ENCODE measurements around the gene CRADD.
"Not testable (repeated sequence)": the region's sequence is repeated elsewhere in the genome, so short reads cannot be mapped to it uniquely, and the experiment has no call there.

The CRADD gene

GRCh38 chr12:93706824-93707223, 29.6 kb downstream of the CRADD start:
- Histone ChIP-seq H3K4me1 (ENCODE audit: control insufficient read depth, insufficient read depth, low read length) (peaks cover 9% of the 10 kb centered on the region; the same call in 1 of the 2 replicates), H3K36me3 (ENCODE audit: control insufficient read depth, insufficient read depth, low read length) (no peaks in the 10 kb centered on the region), H3K9me3 (ENCODE audit: control insufficient read depth, insufficient read depth, low read depth, low read length) (peaks cover 9% of the 10 kb centered on the region), H3K27ac (ENCODE audit: low read depth, low read length) (no peak overlapping the region), H3K9ac (ENCODE audit: low read length) (no peak overlapping the region), H3K27me3 (ENCODE audit: control insufficient read depth, insufficient read depth, low read length) (no peaks in the 10 kb centered on the region), H3K4me3 (ENCODE audit: low read depth, low read length) (no peak overlapping the region)

GRCh38 chr12:93707836-93708235, 30.7 kb downstream of the CRADD start:
- no peak overlapping the region for H3K9ac ChIP-seq (ENCODE audit: low read length)
- no peak overlapping the region for H3K27ac ChIP-seq (ENCODE audit: low read depth, low read length)
- H3K36me3 ChIP-seq (ENCODE audit: control insufficient read depth, insufficient read depth, low read length), result no peaks in the 10 kb centered on the region
- no peaks in the 10 kb centered on the region for H3K4me1 ChIP-seq (ENCODE audit: control insufficient read depth, insufficient read depth, low read length)
- no peak overlapping the region for H3K4me3 ChIP-seq (ENCODE audit: low read depth, low read length)
- H3K9me3 ChIP-seq (ENCODE audit: control insufficient read depth, insufficient read depth, low read depth, low read length), result peaks cover 9% of the 10 kb centered on the region
- no peaks in the 10 kb centered on the region for H3K27me3 ChIP-seq (ENCODE audit: control insufficient read depth, insufficient read depth, low read length)

GRCh38 chr12:93708952-93709351, 31.8 kb downstream of the CRADD start:
- Histone ChIP-seq H3K4me3 (ENCODE audit: low read depth, low read length) (no peak overlapping the region), H3K27me3 (ENCODE audit: control insufficient read depth, insufficient read depth, low read length) (no peaks in the 10 kb centered on the region), H3K9ac (ENCODE audit: low read length) (no peak overlapping the region), H3K36me3 (ENCODE audit: control insufficient read depth, insufficient read depth, low read length) (no peaks in the 10 kb centered on the region), H3K9me3 (ENCODE audit: control insufficient read depth, insufficient read depth, low read depth, low read length) (peaks cover 9% of the 10 kb centered on the region), H3K4me1 (ENCODE audit: control insufficient read depth, insufficient read depth, low read length) (no peaks in the 10 kb centered on the region), H3K27ac (ENCODE audit: low read depth, low read length) (no peak overlapping the region)

- no peaks in the 10 kb centered on the region for H3K36me3 ChIP-seq (ENCODE audit: control insufficient read depth, insufficient read depth, low read length)
- H3K27ac ChIP-seq (ENCODE audit: low read depth, low read length), result no peak overlapping the region
- H3K4me3 ChIP-seq (ENCODE audit: low read depth, low read length), result no peak overlapping the region
- no peaks in the 10 kb centered on the region for H3K27me3 ChIP-seq (ENCODE audit: control insufficient read depth, insufficient read depth, low read length)
- H3K4me1 ChIP-seq (ENCODE audit: control insufficient read depth, insufficient read depth, low read length), result no peaks in the 10 kb centered on the region
- peaks cover 9% of the 10 kb centered on the region for H3K9me3 ChIP-seq (ENCODE audit: control insufficient read depth, insufficient read depth, low read depth, low read length)
- H3K9ac ChIP-seq (ENCODE audit: low read length), result no peak overlapping the region
These were observed 32.2 kb downstream of the CRADD start for GRCh38 chr12:93709386-93709785.

- Histone ChIP-seq H3K9ac (ENCODE audit: low read length) (no peak overlapping the region), H3K27me3 (ENCODE audit: control insufficient read depth, insufficient read depth, low read length) (no peaks in the 10 kb centered on the region), H3K4me3 (ENCODE audit: low read depth, low read length) (no peak overlapping the region), H3K4me1 (ENCODE audit: control insufficient read depth, insufficient read depth, low read length) (no peaks in the 10 kb centered on the region), H3K27ac (ENCODE audit: low read depth, low read length) (no peak overlapping the region), H3K9me3 (ENCODE audit: control insufficient read depth, insufficient read depth, low read depth, low read length) (peaks cover 9% of the 10 kb centered on the region), H3K36me3 (ENCODE audit: control insufficient read depth, insufficient read depth, low read length) (no peaks in the 10 kb centered on the region)
These were observed 33.4 kb downstream of the CRADD start for GRCh38 chr12:93710574-93710926.

- not testable (repeated sequence) for H3K27ac ChIP-seq (ENCODE audit: low read depth, low read length); H3K36me3 ChIP-seq (ENCODE audit: control insufficient read depth, insufficient read depth, low read length); H3K9me3 ChIP-seq (ENCODE audit: control insufficient read depth, insufficient read depth, low read depth, low read length); H3K27me3 ChIP-seq (ENCODE audit: control insufficient read depth, insufficient read depth, low read length); H3K4me1 ChIP-seq (ENCODE audit: control insufficient read depth, insufficient read depth, low read length); H3K9ac ChIP-seq (ENCODE audit: low read length); H3K4me3 ChIP-seq (ENCODE audit: low read depth, low read length)
These were observed 34.3 kb downstream of the CRADD start for GRCh38 chr12:93711502-93711901.

- Histone ChIP-seq H3K4me1 (ENCODE audit: control insufficient read depth, insufficient read depth, low read length) (no peaks in the 10 kb centered on the region), H3K36me3 (ENCODE audit: control insufficient read depth, insufficient read depth, low read length) (no peaks in the 10 kb centered on the region), H3K4me3 (ENCODE audit: low read depth, low read length) (no peak overlapping the region), H3K9me3 (ENCODE audit: control insufficient read depth, insufficient read depth, low read depth, low read length) (peaks cover 9% of the 10 kb centered on the region), H3K27ac (ENCODE audit: low read depth, low read length) (no peak overlapping the region), H3K9ac (ENCODE audit: low read length) (no peak overlapping the region), H3K27me3 (ENCODE audit: control insufficient read depth, insufficient read depth, low read length) (no peaks in the 10 kb centered on the region)
These were observed 35.0 kb downstream of the CRADD start for GRCh38 chr12:93712200-93712599.

GRCh38 chr12:93713060-93713459, 35.9 kb downstream of the CRADD start:
- Histone ChIP-seq H3K9ac (ENCODE audit: low read length) (no peak overlapping the region), H3K4me1 (ENCODE audit: control insufficient read depth, insufficient read depth, low read length) (no peaks in the 10 kb centered on the region), H3K27ac (ENCODE audit: low read depth, low read length) (no peak overlapping the region), H3K9me3 (ENCODE audit: control insufficient read depth, insufficient read depth, low read depth, low read length) (peaks cover 9% of the 10 kb centered on the region), H3K27me3 (ENCODE audit: control insufficient read depth, insufficient read depth, low read length) (no peaks in the 10 kb centered on the region), H3K4me3 (ENCODE audit: low read depth, low read length) (no peak overlapping the region), H3K36me3 (ENCODE audit: control insufficient read depth, insufficient read depth, low read length) (no peaks in the 10 kb centered on the region)

- H3K27ac ChIP-seq (ENCODE audit: low read depth, low read length), result no peak overlapping the region
- no peaks in the 10 kb centered on the region for H3K36me3 ChIP-seq (ENCODE audit: control insufficient read depth, insufficient read depth, low read length)
- no peaks in the 10 kb centered on the region for H3K4me1 ChIP-seq (ENCODE audit: control insufficient read depth, insufficient read depth, low read length)
- H3K9ac ChIP-seq (ENCODE audit: low read length), result no peak overlapping the region
- no peaks in the 10 kb centered on the region for H3K27me3 ChIP-seq (ENCODE audit: control insufficient read depth, insufficient read depth, low read length)
- H3K9me3 ChIP-seq (ENCODE audit: control insufficient read depth, insufficient read depth, low read depth, low read length), result peaks cover 9% of the 10 kb centered on the region
- H3K4me3 ChIP-seq (ENCODE audit: low read depth, low read length), result no peak overlapping the region
These were observed 36.6 kb downstream of the CRADD start for GRCh38 chr12:93713800-93714199.

GRCh38 chr12:93714382-93714781, 37.2 kb downstream of the CRADD start:
- Histone ChIP-seq H3K27ac (ENCODE audit: low read depth, low read length) (no peak overlapping the region), H3K4me3 (ENCODE audit: low read depth, low read length) (no peak overlapping the region), H3K9ac (ENCODE audit: low read length) (no peak overlapping the region), H3K9me3 (ENCODE audit: control insufficient read depth, insufficient read depth, low read depth, low read length) (peaks cover 7% of the 10 kb centered on the region), H3K4me1 (ENCODE audit: control insufficient read depth, insufficient read depth, low read length) (no peaks in the 10 kb centered on the region), H3K36me3 (ENCODE audit: control insufficient read depth, insufficient read depth, low read length) (no peaks in the 10 kb centered on the region), H3K27me3 (ENCODE audit: control insufficient read depth, insufficient read depth, low read length) (no peaks in the 10 kb centered on the region)

GRCh38 chr12:93719710-93720109, 42.5 kb downstream of the CRADD start:
- no peak overlapping the region for H3K4me3 ChIP-seq (ENCODE audit: low read depth, low read length)
- no peaks in the 10 kb centered on the region for H3K36me3 ChIP-seq (ENCODE audit: control insufficient read depth, insufficient read depth, low read length)
- no peak overlapping the region for H3K9ac ChIP-seq (ENCODE audit: low read length)
- H3K27me3 ChIP-seq (ENCODE audit: control insufficient read depth, insufficient read depth, low read length), result no peaks in the 10 kb centered on the region
- no peaks in the 10 kb centered on the region for H3K4me1 ChIP-seq (ENCODE audit: control insufficient read depth, insufficient read depth, low read length)
- peaks cover 16% of the 10 kb centered on the region; the same call in 1 of the 2 replicates for H3K9me3 ChIP-seq (ENCODE audit: control insufficient read depth, insufficient read depth, low read depth, low read length)
- H3K27ac ChIP-seq (ENCODE audit: low read depth, low read length), result no peak overlapping the region

GRCh38 chr12:93720559-93720958, 43.4 kb downstream of the CRADD start:
- Histone ChIP-seq H3K9ac (ENCODE audit: low read length) (no peak overlapping the region), H3K36me3 (ENCODE audit: control insufficient read depth, insufficient read depth, low read length) (no peaks in the 10 kb centered on the region), H3K4me1 (ENCODE audit: control insufficient read depth, insufficient read depth, low read length) (no peaks in the 10 kb centered on the region), H3K9me3 (ENCODE audit: control insufficient read depth, insufficient read depth, low read depth, low read length) (peaks cover 16% of the 10 kb centered on the region; the same call in 1 of the 2 replicates), H3K4me3 (ENCODE audit: low read depth, low read length) (no peak overlapping the region), H3K27me3 (ENCODE audit: control insufficient read depth, insufficient read depth, low read length) (no peaks in the 10 kb centered on the region), H3K27ac (ENCODE audit: low read depth, low read length) (no peak overlapping the region)
